Measurements from ENCODE around the gene KRTAP12-3. TPM values are rescaled to one million over a fixed set of nuclear protein-coding genes. Genes with fewer than 3 reads are reported as not detected.

Gene KRTAP12-3
- total and polyA plus RNA-seq, 4 donors, result not detected

GRCh38 chr21:44686843-44687561, 29.3 kb downstream of the KRTAP12-3 start:
- H3K27me3 ChIP-seq (ENCODE audit: control insufficient read depth in 4 of 4, insufficient read depth in 4 of 4, low read length in 3 of 4), result peaks cover 0 to 2% (median under 1%) of the 10 kb centered on the region in 4 donors
- WGBS, result 61% methylated on average over 25 of the region's 25 CpGs
- H3K4me3 ChIP-seq (ENCODE audit: low read depth in 1 of 3, low read length in 3 of 3), result no peak overlapping the region
- peak; percentile 28 for DNase-seq (ENCODE audit: low spot score)
- no peaks in the 10 kb centered on the region for H3K36me3 ChIP-seq (ENCODE audit: control insufficient read depth in 4 of 4, insufficient read depth in 3 of 4, low read depth in 1 of 4, low read length in 3 of 4)
- H3K4me1 ChIP-seq (ENCODE audit: control insufficient read depth in 4 of 4, insufficient read depth in 4 of 4, low read length in 3 of 4), result no peaks in the 10 kb centered on the region
- no peak overlapping the region for H3K9ac ChIP-seq (ENCODE audit: low read depth in 1 of 2, low read length in 2 of 2)
- H3K9me3 ChIP-seq (ENCODE audit: control insufficient read depth in 4 of 4, low read length in 3 of 4), result peaks cover 0 to 1% (median 0%) of the 10 kb centered on the region in 4 donors
- H3K27ac ChIP-seq (ENCODE audit: low read depth in 1 of 2, low read length in 2 of 2), result no peak overlapping the region
- no peak for TF ChIP-seq MAX (IDR thresholded peaks at IDR 0.05)
- TF ChIP-seq FOXA1 (IDR thresholded peaks at IDR 0.05), result no peak
- no peak for TF ChIP-seq NR2F2 (IDR thresholded peaks at IDR 0.05)
- TF ChIP-seq EGR1 (IDR thresholded peaks at IDR 0.05; ENCODE audit: low read depth in 2 of 2), result no peak
- no peak for TF ChIP-seq GABPA (IDR thresholded peaks at IDR 0.05 in 1 of 2, conservative IDR thresholded peaks at IDR 0.05 in 1 of 2)
- TF ChIP-seq ATF3 (IDR thresholded peaks at IDR 0.05), result no peak
- no peak for TF ChIP-seq JUND (IDR thresholded peaks at IDR 0.05)
- TF ChIP-seq REST (IDR thresholded peaks at IDR 0.05), result no peak

- peak; percentile 8 for DNase-seq (ENCODE audit: low spot score)
- Histone ChIP-seq H3K4me3 (ENCODE audit: low read depth in 1 of 3, low read length in 3 of 3) (no peak overlapping the region), H3K9ac (ENCODE audit: low read depth in 1 of 2, low read length in 2 of 2) (no peak overlapping the region), H3K9me3 (ENCODE audit: control insufficient read depth in 4 of 4, low read length in 3 of 4) (peaks cover 0 to 7% (median 2%) of the 10 kb centered on the region in 4 donors), H3K27me3 (ENCODE audit: control insufficient read depth in 4 of 4, insufficient read depth in 4 of 4, low read length in 3 of 4) (peaks cover 0 to 2% (median under 1%) of the 10 kb centered on the region in 4 donors), H3K27ac (ENCODE audit: low read depth in 1 of 2, low read length in 2 of 2) (no peak overlapping the region), H3K4me1 (ENCODE audit: control insufficient read depth in 4 of 4, insufficient read depth in 4 of 4, low read length in 3 of 4) (no peaks in the 10 kb centered on the region), H3K36me3 (ENCODE audit: control insufficient read depth in 4 of 4, insufficient read depth in 3 of 4, low read depth in 1 of 4, low read length in 3 of 4) (no peaks in the 10 kb centered on the region)
- no peak for TF ChIP-seq ZBTB33 (IDR thresholded peaks at IDR 0.05)
- TF ChIP-seq EGR1 (IDR thresholded peaks at IDR 0.05; ENCODE audit: low read depth in 2 of 2), result no peak
- TF ChIP-seq JUND (IDR thresholded peaks at IDR 0.05), result no peak
- no peak for TF ChIP-seq HNF4A (conservative IDR thresholded peaks at IDR 0.05)
- TF ChIP-seq GABPA (IDR thresholded peaks at IDR 0.05 in 1 of 2, conservative IDR thresholded peaks at IDR 0.05 in 1 of 2), result no peak
- TF ChIP-seq TAF1 (conservative IDR thresholded peaks at IDR 0.05), result no peak
- no peak for TF ChIP-seq SP1 (IDR thresholded peaks at IDR 0.05)
- no peak for TF ChIP-seq RXRA (IDR thresholded peaks at IDR 0.05)
- no peak for TF ChIP-seq RAD21 (IDR thresholded peaks at IDR 0.05)
- TF ChIP-seq CTCF (IDR thresholded peaks at IDR 0.05; ENCODE audit: low read depth, low read length, missing input control), result no peak
- TF ChIP-seq HNF4G (IDR thresholded peaks at IDR 0.05), result no peak
- no peak for TF ChIP-seq FOXA2 (IDR thresholded peaks at IDR 0.05)
- TF ChIP-seq NR2F2 (IDR thresholded peaks at IDR 0.05), result no peak
- no peak for TF ChIP-seq FOXA1 (IDR thresholded peaks at IDR 0.05)
- TF ChIP-seq YY1 (IDR thresholded peaks at IDR 0.05), result no peak
- TF ChIP-seq REST (IDR thresholded peaks at IDR 0.05), result no peak
- TF ChIP-seq MAX (IDR thresholded peaks at IDR 0.05), result no peak
- 63% methylated on average over 11 of the region's 11 CpGs for WGBS
Observed at GRCh38 chr21:44687671-44688070, 29.9 kb downstream of the KRTAP12-3 start.

Data from liver (tissue), 9 donors.